A549 (cell line): Measurements from ENCODE around the gene TCFL5. TPM values are rescaled to one million over a fixed set of nuclear protein-coding genes. Genes with fewer than 3 reads are reported as not detected.

Experiments used
- ATAC-seq, 2 experiments: fragments of 200-7000 bp in 1 of 2; fragments of >200 bp in 1 of 2; cut with Nextera tagmentation in 1 of 2; cut with Tn5 transposase in 1 of 2; 3 replicates each; pipeline versions ENCODE4 v1.8.0 to v1.9.1; 2018 to 2020; ENCODE audit warnings: mild to moderate bottlenecking in 1 of 2, moderate library complexity in 1 of 2
- CTCF ChIA-PET: fragments of 300-600 bp; sonication (Branson Sonifier 250); formaldehyde crosslinking; extraction: SDS; loops from one replicate; lab custom pipeline; 2021; ENCODE audit warnings: antibody characterized with exemption, inconsistent platforms; lab: Yijun Ruan, JAX
- POLR2A ChIA-PET: fragments of 350-600 bp; formaldehyde crosslinking; extraction: SDS; loops from one replicate; lab custom pipeline; 2021; ENCODE audit warnings: antibody characterized with exemption, inconsistent platforms; lab: Yijun Ruan, JAX
- DNase-seq, 2 experiments: peaks; one replicate each; pipeline versions ENCODE4 v3.0.0 to v3.0.0-alpha.2; 2011 to 2016; ENCODE audit warnings: low read depth in 1 of 2, low spot score in 1 of 2
- FAIRE-seq: peaks from 2 replicates; lab custom pipeline; 2011; peaks lifted over from hg19 to GRCh38; lab: Jason Lieb, UNC
- H3K27ac ChIP-seq, 2 experiments: fragments of >200 bp; sonication (Bioruptor Twin); formaldehyde crosslinking; 3 replicates each; pipeline ENCODE4 v1.5.1; 2016 to 2017
- H3K4me1 ChIP-seq: fragments of >200 bp; sonication (Bioruptor Twin); formaldehyde crosslinking; 3 replicates; pipeline ENCODE4 v1.6.1; 2016
- H3K4me2 ChIP-seq: fragments of >200 bp; sonication (Bioruptor Twin); formaldehyde crosslinking; 3 replicates; pipeline ENCODE4 v1.6.1; 2016
- H3K4me3 ChIP-seq: fragments of >200 bp; sonication (Bioruptor Twin); formaldehyde crosslinking; 3 replicates; pipeline ENCODE4 v1.5.1; 2016
- H3K9me3 ChIP-seq: fragments of >200 bp; sonication (Bioruptor Twin); formaldehyde crosslinking; 3 replicates; pipeline ENCODE4 v1.6.1; 2016
- CBX2 ChIP-seq: fragments of 200-600 bp; sonication (generic); IDR thresholded peaks from 2 replicates; pipeline ENCODE4 v1.6.1; 2016; ENCODE audit warnings: low read depth, mild to moderate bottlenecking, borderline replicate concordance
- CHD4 ChIP-seq: fragments of 200-600 bp; sonication (generic); IDR thresholded peaks from 2 replicates; pipeline ENCODE4 v1.6.1; 2016; ENCODE audit warnings: antibody characterized with exemption, mild to moderate bottlenecking, borderline replicate concordance
- E2F6 ChIP-seq: IDR thresholded peaks from 2 replicates; pipeline ENCODE4 v1.6.1; 2012; ENCODE audit warnings: low read depth, borderline replicate concordance
- EHF ChIP-seq: fragments of 250-450 bp; sonication (Bioruptor Pico); IDR thresholded peaks from 2 replicates; pipeline ENCODE4 v1.5.0; 2020; ENCODE audit warnings: mild to moderate bottlenecking
- ELK1 ChIP-seq: fragments of 150-350 bp; IDR thresholded peaks from 2 replicates; pipeline ENCODE4 v1.6.1; 2014; ENCODE audit warnings: low read depth, mild to moderate bottlenecking, low read length
- FOSL2 ChIP-seq, 2 experiments: fragments of 450-650 bp in 1 of 2; fragments of >200 bp in 1 of 2; sonication (Bioruptor Twin) in 1 of 2; formaldehyde crosslinking; IDR thresholded peaks; 2 replicates each; pipeline versions ENCODE4 v1.5.0 to v1.6.1; 2016 to 2020; ENCODE audit warnings: mild to moderate bottlenecking in 1 of 2, moderate library complexity in 1 of 2
- HES2 ChIP-seq: fragments of >200 bp; sonication (Bioruptor Twin); formaldehyde crosslinking; IDR thresholded peaks from 2 replicates; pipeline ENCODE4 v1.6.1; 2016
- HOXB13 ChIP-seq: fragments of 250-450 bp; sonication (Bioruptor Pico); IDR thresholded peaks from 2 replicates; pipeline ENCODE4 v1.5.0; 2020; ENCODE audit warnings: low read depth, mild to moderate bottlenecking, moderate library complexity
- JUN ChIP-seq, 2 experiments: fragments of >200 bp; sonication (Bioruptor Twin); formaldehyde crosslinking; IDR thresholded peaks; 2 replicates in 1 of 2; 3 replicates in 1 of 2; pipeline ENCODE4 v1.6.1; 2016 to 2017
- JUNB ChIP-seq: fragments of >200 bp; sonication (Bioruptor Twin); formaldehyde crosslinking; IDR thresholded peaks from 2 replicates; pipeline ENCODE4 v1.6.1; 2016
- KDM5A ChIP-seq: fragments of 200-600 bp; sonication (generic); IDR thresholded peaks from 2 replicates; pipeline ENCODE4 v1.6.1; 2016; ENCODE audit warnings: antibody characterized with exemption, mild to moderate bottlenecking
- MYC ChIP-seq: IDR thresholded peaks from 2 replicates; pipeline ENCODE4 v1.6.1; 2012; ENCODE audit warnings: mild to moderate bottlenecking, inconsistent platforms, low read length, improper control_type of control experiment, borderline replicate concordance
- NPAS2 ChIP-seq: fragments of 250-450 bp; sonication (Bioruptor Pico); IDR thresholded peaks from 2 replicates; pipeline ENCODE4 v1.8.0; 2022; ENCODE audit warnings: mild to moderate bottlenecking, moderate library complexity, borderline replicate concordance
- NR3C1 ChIP-seq: fragments of >200 bp; sonication (Bioruptor Twin); formaldehyde crosslinking; IDR thresholded peaks from 3 replicates; pipeline ENCODE4 v1.6.1; 2017
- PHF8 ChIP-seq: fragments of 200-600 bp; sonication (generic); IDR thresholded peaks from 2 replicates; pipeline ENCODE4 v1.6.1; 2016; ENCODE audit warnings: low read depth, mild to moderate bottlenecking, antibody characterized with exemption, moderate library complexity, borderline replicate concordance
- POLR2A ChIP-seq: IDR thresholded peaks from 2 replicates; pipeline ENCODE4 v1.6.1; 2012; ENCODE audit warnings: mild to moderate bottlenecking, low read length
- REST ChIP-seq: fragments of 200-600 bp; sonication (generic); IDR thresholded peaks from 2 replicates; pipeline ENCODE4 v1.6.1; 2016; ENCODE audit warnings: antibody characterized with exemption, mild to moderate bottlenecking, moderate library complexity
- TP53 ChIP-seq: fragments of 250-450 bp; sonication (Bioruptor Pico); IDR thresholded peaks from 2 replicates; pipeline ENCODE4 v1.5.0; 2021; ENCODE audit warnings: mild to moderate bottlenecking, moderate library complexity
- USF2 ChIP-seq: fragments of 450-650 bp; IDR thresholded peaks from 2 replicates; pipeline ENCODE4 v1.6.1; 2014; ENCODE audit warnings: antibody characterized with exemption
- ZFP36 ChIP-seq: fragments of 450-650 bp; IDR thresholded peaks from 2 replicates; pipeline ENCODE4 v1.6.1; 2014; ENCODE audit warnings: borderline replicate concordance; ENCODE audit not compliant: partially characterized antibody
- WGBS: methylation state at CpG from one replicate; pipeline ENCODE4 v1.1.6; 2017; ENCODE audit errors: missing lambda C conversion rate; 5-methylcytosine and 5-hydroxymethylcytosine counted together
- polyA plus RNA-seq, 4 experiments: library from polyadenylated mRNA; depleted of rRNA in 3 of 4; stranded (reverse); fragments of >200 nt; fragmentation: RNase III in 1 of 4; extraction: RNeasy Plus Mini Kit Qiagen cat#74134 plus additional on column Dnase treatment in 1 of 4; gene quantifications; 2 replicates in 3 of 4; 3 replicates in 1 of 4; pipeline ENCODE4 v1.2.3, GENCODE V29; 2011 to 2017

The TCFL5 gene
- polyA plus RNA-seq, 2 of the 4 experiments (the other 2 are of a cell fraction): 5.6 to 7.1 TPM

GRCh38 chr20:62804021-62804626, 57.5 kb downstream of the TCFL5 start:
- peaks cover 17% of the 10 kb centered on the region for H3K4me1 ChIP-seq
- H3K9me3 ChIP-seq: no peaks in the 10 kb centered on the region
- 44% methylated on average over 20 of the region's 25 CpGs for WGBS
- DNase-seq: no peak
- TF ChIP-seq TP53 (CRISPR knock-in tag) (no peak), KDM5A (no peak), MYC (no peak), JUN (IDR thresholded peaks at IDR 0.05) (no peak), NPAS2 (CRISPR knock-in tag) (no peak), USF2 (no peak), REST (no peak), POLR2A (no peak), CHD4 (no peak), PHF8 (no peak), EHF (CRISPR knock-in tag) (no peak)
- ATAC-seq: peak; percentile 19 to 21; a peak in 2 of 6 replicates
- CTCF ChIA-PET: interaction anchor here (1.0 to 6.4 kb wide), 3 partner anchors 19 to 394 kb away, joined by 4 to 60 read pairs (median 4); no protein-coding TSS in a partner anchor
- H3K4me3 ChIP-seq: peak overlapping the region; percentile 95
- H3K27ac ChIP-seq: peak overlapping the region; percentile 92 to 99
- POLR2A ChIA-PET: no interaction called here
- H3K4me2 ChIP-seq: peak overlapping the region; percentile 99
- FAIRE-seq: no peak

- Histone ChIP-seq H3K27ac (no peak overlapping the region), H3K9me3 (no peaks in the 10 kb centered on the region), H3K4me1 (peaks cover 29% of the 10 kb centered on the region), H3K4me3 (no peak overlapping the region), H3K4me2 (no peak overlapping the region)
- POLR2A ChIA-PET: interaction anchor here (1.0 kb wide), 1 partner anchor 8 kb away, joined by 3 read pairs; no protein-coding TSS in a partner anchor
- DNase-seq (no peak), FAIRE-seq (no peak), ATAC-seq (no peak)
- CTCF ChIA-PET: interaction anchor here (2.5 kb wide), 1 partner anchor 10 kb away, joined by 13 read pairs; no protein-coding TSS in a partner anchor
- TF ChIP-seq PHF8: no peak
- no peak for TF ChIP-seq CHD4
- no peak for TF ChIP-seq ZFP36
- no peak for TF ChIP-seq NR3C1
- no peak for TF ChIP-seq ELK1
- TF ChIP-seq KDM5A: no peak
- TF ChIP-seq HOXB13 (CRISPR knock-in tag): no peak
- no peak for TF ChIP-seq FOSL2 (IDR thresholded peaks at IDR 0.05)
- no peak for TF ChIP-seq FOSL2 (CRISPR knock-in tag; IDR thresholded peaks at IDR 0.05)
- no peak for TF ChIP-seq CBX2
- TF ChIP-seq E2F6: no peak
- no peak for TF ChIP-seq JUNB
- no peak for TF ChIP-seq HES2
- 92% methylated on average over 21 of the region's 22 CpGs for WGBS
Observed at GRCh38 chr20:62802026-62802712, 59.5 kb downstream of the TCFL5 start.
